Fibroblast of pulmonary artery (primary cell): ENCODE data around the gene HOXA5.

Experiments
- DNase-seq: peaks from one replicate; pipeline ENCODE4 v3.0.0-alpha.2; 2010; ENCODE audit warnings: low read depth
- H3K4me3 ChIP-seq: replicated peaks from 2 replicates; pipeline ENCODE4 v1.5.1; 2011; ENCODE audit warnings: low read depth, mild to moderate bottlenecking, control low read depth, low read length, moderate library complexity
- CTCF ChIP-seq: IDR thresholded peaks from 2 replicates; pipeline ENCODE4 v1.5.1; 2011; ENCODE audit warnings: mild to moderate bottlenecking, control low read depth, low read length, inconsistent platforms; ENCODE audit errors: missing control alignments

HOXA5 gene

DNA sequence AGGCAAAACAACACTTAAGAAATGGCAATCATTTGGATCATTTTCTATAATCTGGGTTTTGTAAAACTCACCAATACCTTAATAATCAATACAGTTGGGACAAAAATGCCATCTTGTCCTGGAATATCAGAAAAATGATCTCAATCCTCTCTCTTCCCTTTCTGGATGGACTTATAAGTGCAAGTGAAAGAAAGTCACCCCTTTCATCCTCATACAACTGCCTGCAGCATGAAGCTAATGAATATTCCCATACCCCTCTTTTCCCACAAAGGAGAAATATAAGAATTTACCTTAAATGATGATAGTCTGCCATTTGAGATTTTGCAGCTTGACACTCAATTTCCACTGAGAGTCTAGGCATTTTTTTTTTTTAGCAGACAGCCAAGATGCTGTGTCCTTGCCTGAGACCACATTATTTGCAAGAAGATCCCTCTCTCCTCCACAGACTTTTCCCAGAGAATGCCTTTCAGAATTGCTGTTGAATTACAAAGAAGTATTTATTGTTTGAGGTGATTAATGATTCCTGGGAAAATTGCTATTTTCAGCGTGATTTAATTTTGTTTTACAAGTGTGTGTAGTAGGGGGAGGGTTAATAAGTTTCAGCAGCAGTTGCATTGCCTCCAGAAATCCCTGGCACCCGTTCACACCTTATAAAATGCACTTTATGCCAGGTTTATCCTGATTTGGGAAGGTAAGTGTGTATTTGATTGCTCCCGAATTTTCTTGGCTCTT lies 16.7 kb downstream of the HOXA5 start:
- DNase-seq = no peak
- TF ChIP-seq CTCF = no peak
- no peak overlapping the region for H3K4me3 ChIP-seq

DNA sequence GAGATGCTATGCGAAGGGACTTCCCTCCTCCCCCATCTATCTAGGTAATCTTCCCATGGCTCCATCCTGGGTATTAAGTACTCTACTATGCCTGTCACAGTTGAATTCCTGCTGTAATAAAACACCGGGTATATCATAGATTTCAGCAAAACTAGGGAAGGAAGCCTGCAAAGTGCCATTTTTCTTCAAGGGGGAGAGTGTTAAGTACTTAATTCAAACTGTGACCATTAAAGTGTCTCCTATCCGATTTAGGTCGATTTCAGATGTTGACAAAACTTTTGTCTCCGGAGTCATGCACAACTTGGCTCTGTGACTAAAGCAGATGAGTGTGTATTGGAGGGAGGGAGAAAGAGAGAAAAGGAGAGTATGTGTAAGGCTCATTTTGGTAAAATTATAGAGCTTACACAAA lies 17.5 kb downstream of the HOXA5 start:
- H3K4me3 ChIP-seq = no peak overlapping the region
- no peak for TF ChIP-seq CTCF
- DNase-seq = no peak

- TF ChIP-seq CTCF = no peak
- no peak overlapping the region for H3K4me3 ChIP-seq
- DNase-seq = no peak
Observed at GRCh38 chr7:27124902-27125689, 18.4 kb downstream of the HOXA5 start.

- TF ChIP-seq CTCF = no peak
- no peak overlapping the region for H3K4me3 ChIP-seq
- peak; percentile 61 for DNase-seq
Observed at GRCh38 chr7:27124096-27124901, 19.2 kb downstream of the HOXA5 start.

DNA sequence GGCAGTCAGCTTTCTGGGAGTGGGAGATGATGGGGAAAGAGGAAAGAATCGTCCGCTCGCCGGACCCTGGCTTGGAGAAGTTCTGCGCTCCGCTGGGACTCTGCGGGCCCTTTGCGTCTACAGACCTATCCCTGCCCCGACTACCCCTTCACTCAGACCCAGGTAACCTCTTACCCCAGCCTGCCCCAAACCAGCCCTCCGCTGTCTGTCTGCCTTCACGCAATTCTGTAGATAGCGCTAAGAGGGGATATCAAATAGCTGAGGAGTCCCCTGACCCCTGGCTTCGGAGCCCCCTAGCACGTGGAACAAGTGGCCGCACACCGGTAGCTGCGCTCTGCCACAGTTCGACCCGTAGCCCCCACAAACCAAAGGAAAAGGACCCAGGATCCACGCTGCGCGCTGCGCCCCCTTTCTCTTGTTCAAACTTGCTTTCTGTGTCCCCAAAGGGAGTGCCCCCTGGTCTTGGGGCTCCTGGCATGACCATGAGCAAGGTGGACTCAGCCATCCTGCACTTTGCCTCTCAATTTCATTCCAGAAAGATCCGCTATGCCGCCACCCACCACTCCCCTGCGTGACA lies 19.9 kb downstream of the HOXA5 start:
- DNase-seq = no peak
- TF ChIP-seq CTCF = no peak
- H3K4me3 ChIP-seq = no peak overlapping the region

GRCh38 chr7:27123007-27123476 lies 20.4 kb downstream of the HOXA5 start:
- H3K4me3 ChIP-seq = no peak overlapping the region
- DNase-seq = no peak
- no peak for TF ChIP-seq CTCF
